ENCODE measurements around the gene MTFR2. TPM values are rescaled to one million over a fixed set of nuclear protein-coding genes. Genes with fewer than 3 reads are reported as not detected.
A peak's percentile ranks its signal among the peaks of the same experiment; 100 is the strongest.

Gene MTFR2
- total and polyA plus RNA-seq, 2 of the 13 experiments (the other 11 are each of a cell fraction or from before 2014, with no cell fraction given): 6.7 to 10.7 TPM

- ChIA-PET POLR2A (interaction anchor here (0.7 to 2.2 kb wide), 3 partner anchors 23 to 36 kb away, joined by 3 to 16 read pairs (median 4); partner anchors contain the start of gene BCLAF1), CTCF (ENCODE audit: low intra/inter-chr PET ratio, low total read pairs) (no interaction called here)
- Histone ChIP-seq H2AFZ (ENCODE audit: low read length) (no peak overlapping the region), H3K27me3 (ENCODE audit: control insufficient read depth in 1 of 2, insufficient read depth in 2 of 2, low read length in 2 of 2) (no peaks in the 10 kb centered on the region; a peak in 1 of 5 replicates), H3K36me3 (replicated peaks in 1 of 2; ENCODE audit: control insufficient read depth in 1 of 2, insufficient read depth in 2 of 2, low read length in 2 of 2) (peaks cover 0 to 9% of the 10 kb centered on the region in 2 experiments; a peak in 3 of 5 replicates), H3K4me3 (replicated peaks in 1 of 3; ENCODE audit: insufficient read depth in 1 of 3, low read depth in 2 of 3, low read length in 3 of 3) (no peak overlapping the region), H3K9me3 (ENCODE audit: low read length) (no peaks in the 10 kb centered on the region), H4K20me1 (ENCODE audit: insufficient read depth, low read length) (no peaks in the 10 kb centered on the region; the same call in 1 of the 2 replicates), H3K79me2 (ENCODE audit: insufficient read depth, low read length) (peaks cover 4% of the 10 kb centered on the region), H3K9ac (ENCODE audit: insufficient read depth, low read depth, low read length) (no peak overlapping the region), H3K4me1 (ENCODE audit: insufficient read depth, low read length) (peaks cover 16% of the 10 kb centered on the region), H3K27ac (ENCODE audit: extremely low read length, insufficient read depth, low read length) (no peak overlapping the region), H3K4me2 (ENCODE audit: low read depth, low read length) (no peak overlapping the region)
- TF ChIP-seq RARG (CRISPR knock-in tag; IDR thresholded peaks at IDR 0.05; ENCODE audit: low read depth) (no peak), SP4 (CRISPR knock-in tag; IDR thresholded peaks at IDR 0.05) (no peak), POLR2AphosphoS5 (IDR thresholded peaks at IDR 0.05; ENCODE audit: low read depth, low read length) (peak; percentile 36; the same call in 1 of the 2 replicates), ZBTB38 (CRISPR knock-in tag; IDR thresholded peaks at IDR 0.05) (no peak), RBAK (CRISPR knock-in tag; IDR thresholded peaks at IDR 0.05) (no peak), POLR2G (IDR thresholded peaks at IDR 0.05; ENCODE audit: low read depth, low read length) (0 out of 2 replicates have a peak, but pooled peaks have one; percentile 11), ZNF652 (CRISPR knock-in tag; IDR thresholded peaks at IDR 0.05; ENCODE audit: borderline replicate concordance, low read depth) (peak; percentile 69; the same call in 1 of the 2 replicates)
- FAIRE-seq (no peak), ATAC-seq (no peak), DNase-seq (ENCODE audit: low spot score) (no peak)
- 95% methylated on average over 6 of the region's 6 CpGs for WGBS (ENCODE audit: low lambda C conversion rate)
- intact Hi-C loops (cut with micrococcal nuclease; ENCODE audit: unreplicated experiment): loop anchor here (2.0 kb wide), 1 partner anchor 23 kb away; no protein-coding TSS in a partner anchor
- no TSS peak for BruUV-seq (replicated peaks)
- in situ Hi-C loops (cut with HindIII; ENCODE audit: extremely low pct_ligation_motif_present, low pct_unique_long_range_greater_than_20kb): loop anchor here (5.0 kb wide), 1 partner anchor 34 kb away; the partner anchor contains the start of gene BCLAF1
These were observed 3.6 kb upstream of the MTFR2 start for GRCh38 chr6:136253734-136254133.

- Histone ChIP-seq H3K79me2 (ENCODE audit: insufficient read depth, low read length) (peaks cover 4% of the 10 kb centered on the region), H3K4me1 (ENCODE audit: insufficient read depth, low read length) (peaks cover 19% of the 10 kb centered on the region), H2AFZ (ENCODE audit: low read length) (no peak overlapping the region), H3K36me3 (replicated peaks in 1 of 2; ENCODE audit: control insufficient read depth in 1 of 2, insufficient read depth in 2 of 2, low read length in 2 of 2) (no peaks in the 10 kb centered on the region), H3K9me3 (ENCODE audit: low read length) (no peaks in the 10 kb centered on the region), H3K4me3 (replicated peaks in 1 of 3; ENCODE audit: insufficient read depth in 1 of 3, low read depth in 2 of 3, low read length in 3 of 3) (no peak overlapping the region), H3K4me2 (ENCODE audit: low read depth, low read length) (no peak overlapping the region), H3K27ac (ENCODE audit: extremely low read length, insufficient read depth, low read length) (no peak overlapping the region), H4K20me1 (ENCODE audit: insufficient read depth, low read length) (no peaks in the 10 kb centered on the region; the same call in 1 of the 2 replicates), H3K27me3 (ENCODE audit: control insufficient read depth in 1 of 2, insufficient read depth in 2 of 2, low read length in 2 of 2) (no peaks in the 10 kb centered on the region; a peak in 1 of 5 replicates), H3K9ac (ENCODE audit: insufficient read depth, low read depth, low read length) (no peak overlapping the region)
- in situ Hi-C loops (cut with HindIII; ENCODE audit: extremely low pct_ligation_motif_present, low pct_unique_long_range_greater_than_20kb): loop anchor here (5.0 kb wide), 1 partner anchor 35 kb away; the partner anchor contains the start of gene BCLAF1
- intact Hi-C loops (cut with micrococcal nuclease; ENCODE audit: unreplicated experiment): no loop called here
- BruUV-seq (replicated peaks): no TSS peak
- WGBS (ENCODE audit: low lambda C conversion rate): 98% methylated on average over 2 of the region's 2 CpGs
- CTCF ChIA-PET (ENCODE audit: low intra/inter-chr PET ratio, low total read pairs): no interaction called here
- POLR2A ChIA-PET: interaction anchor here (1.2 to 4.8 kb wide), 3 partner anchors 15 to 37 kb away, joined by 3 to 85 read pairs (median 3); partner anchors contain the start of gene BCLAF1
- no peak for FAIRE-seq
- ATAC-seq: no peak
- no peak for DNase-seq (ENCODE audit: low spot score)
- no peak for TF ChIP-seq ZXDC (CRISPR knock-in tag; IDR thresholded peaks at IDR 0.05)
- TF ChIP-seq ZNF282 (IDR thresholded peaks at IDR 0.05; ENCODE audit: partially characterized antibody): no peak
- no peak for TF ChIP-seq AFF4 (CRISPR knock-in tag; IDR thresholded peaks at IDR 0.05)
- TF ChIP-seq, protein P1, sequence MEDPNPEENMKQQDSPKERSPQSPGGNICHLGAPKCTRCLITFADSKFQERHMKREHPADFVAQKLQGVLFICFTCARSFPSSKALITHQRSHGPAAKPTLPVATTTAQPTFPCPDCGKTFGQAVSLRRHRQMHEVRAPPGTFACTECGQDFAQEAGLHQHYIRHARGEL (CRISPR knock-in tag; IDR thresholded peaks at IDR 0.05): no peak
- no peak for TF ChIP-seq NR2F6 (IDR thresholded peaks at IDR 0.05)
- TF ChIP-seq NR2F6 (CRISPR knock-in tag; IDR thresholded peaks at IDR 0.05): no peak
These were observed 2.3 kb upstream of the MTFR2 start for GRCh38 chr6:136252441-136252840.

Data from HepG2 (cell line).